GM19035 (cell line): ENCODE data around the gene GLB1L.
A peak's percentile ranks its signal among the peaks of the same experiment; 100 is the strongest.

Experiments
- ATAC-seq: cut with Tn5 transposase; IDR thresholded peaks from one replicate; pipeline ENCODE4 v1.9.1; 2021; ENCODE audit not compliant: unreplicated experiment

GLB1L gene

DNA sequence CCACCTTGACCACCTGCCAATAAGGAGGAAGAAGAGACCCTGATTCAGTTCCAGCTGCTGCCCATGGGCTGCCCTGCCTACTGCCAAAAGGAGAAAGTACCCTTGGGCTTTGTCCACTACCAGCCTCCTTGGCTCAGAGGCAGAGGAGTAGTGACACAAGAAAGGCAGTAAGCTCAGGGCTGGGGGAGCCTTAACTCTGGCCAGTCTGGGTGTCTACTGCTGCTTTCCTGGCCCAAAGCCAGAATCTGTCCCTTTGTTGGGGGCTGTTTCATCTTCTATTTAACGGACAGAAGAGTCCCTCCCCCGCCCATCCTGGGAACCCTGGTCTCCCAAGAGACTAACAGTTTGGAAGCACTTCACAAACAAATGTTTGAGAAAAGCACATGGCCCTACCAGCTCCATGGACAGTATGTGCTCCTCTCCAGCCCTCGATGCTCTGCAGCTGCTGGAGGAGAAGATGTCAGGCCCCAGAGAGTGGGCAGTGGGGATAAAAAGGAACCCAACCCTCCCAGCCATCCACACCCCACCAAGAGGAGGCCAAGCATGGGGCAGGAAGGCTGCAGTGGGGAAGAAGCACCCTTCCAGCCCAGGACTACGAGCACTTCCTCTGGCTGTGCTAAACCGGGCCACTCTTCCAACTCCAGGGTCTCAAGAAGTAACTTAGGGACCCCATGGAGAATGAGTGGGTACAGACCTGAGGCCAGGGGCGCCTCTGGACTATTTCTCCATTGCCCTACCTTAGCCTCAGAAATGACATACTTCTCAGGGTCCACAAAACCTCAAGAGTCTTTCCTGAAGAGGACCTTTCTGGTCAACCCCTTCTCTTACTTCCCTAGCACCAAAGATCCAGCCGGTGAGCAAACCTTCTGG is 17.0 kb downstream of the GLB1L start:
- no peak for ATAC-seq

DNA sequence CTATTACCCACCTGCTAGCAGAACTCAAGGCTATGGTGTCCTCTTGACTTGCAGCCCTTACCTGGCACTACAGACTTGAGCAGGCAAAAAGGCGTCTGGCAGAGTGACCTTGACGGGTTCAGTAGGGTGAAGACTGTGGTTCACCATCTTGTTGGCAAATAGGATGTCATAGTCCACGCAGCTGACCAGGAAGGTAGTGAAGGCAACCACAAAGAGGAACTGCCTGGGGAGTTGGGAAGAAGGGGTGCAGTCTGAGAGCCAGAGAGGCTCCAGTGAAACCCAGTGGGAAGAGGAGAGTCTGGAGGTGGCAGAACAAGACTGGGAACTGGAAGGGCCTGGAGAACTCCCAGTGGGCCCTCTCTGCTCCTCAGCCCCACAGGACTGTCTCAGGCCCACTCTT is 19.9 kb downstream of the GLB1L start:
- ATAC-seq = no peak

- no peak for ATAC-seq
These were observed 21.2 kb downstream of the GLB1L start for GRCh38 chr2:219223831-219224610.

DNA sequence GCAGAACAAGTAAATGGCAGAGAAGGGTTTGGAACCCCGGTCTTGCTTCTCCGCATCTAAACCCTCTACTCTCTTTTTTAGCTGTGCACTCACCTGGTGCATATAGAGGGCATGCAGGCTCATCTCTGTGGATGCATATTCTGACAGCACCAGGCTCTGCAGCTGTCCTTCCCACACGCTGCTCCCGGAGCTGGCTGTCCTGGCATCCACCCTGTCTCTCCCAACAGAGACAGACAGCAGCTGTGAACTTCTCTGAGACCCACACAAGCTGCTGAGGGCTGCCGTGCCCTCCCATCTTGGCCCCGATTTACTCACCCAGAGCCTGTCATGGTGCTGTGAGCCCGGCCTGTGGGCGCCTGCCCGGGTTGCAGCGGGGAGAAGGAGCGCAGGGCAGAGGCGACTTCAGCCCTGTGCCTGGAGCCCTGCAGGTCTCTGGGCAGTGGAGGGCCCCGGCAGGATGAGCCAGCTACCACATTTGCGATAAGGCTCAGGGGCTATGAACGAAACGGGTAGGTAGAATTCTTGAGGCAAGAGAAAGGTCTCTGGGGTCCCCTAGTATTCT is 23.2 kb downstream of the GLB1L start:
- no peak for ATAC-seq

- no peak for ATAC-seq
These were observed 24.4 kb downstream of the GLB1L start for GRCh38 chr2:219220652-219221402.

GRCh38 chr2:219219784-219220532 is 25.3 kb downstream of the GLB1L start:
- ATAC-seq = no peak

DNA sequence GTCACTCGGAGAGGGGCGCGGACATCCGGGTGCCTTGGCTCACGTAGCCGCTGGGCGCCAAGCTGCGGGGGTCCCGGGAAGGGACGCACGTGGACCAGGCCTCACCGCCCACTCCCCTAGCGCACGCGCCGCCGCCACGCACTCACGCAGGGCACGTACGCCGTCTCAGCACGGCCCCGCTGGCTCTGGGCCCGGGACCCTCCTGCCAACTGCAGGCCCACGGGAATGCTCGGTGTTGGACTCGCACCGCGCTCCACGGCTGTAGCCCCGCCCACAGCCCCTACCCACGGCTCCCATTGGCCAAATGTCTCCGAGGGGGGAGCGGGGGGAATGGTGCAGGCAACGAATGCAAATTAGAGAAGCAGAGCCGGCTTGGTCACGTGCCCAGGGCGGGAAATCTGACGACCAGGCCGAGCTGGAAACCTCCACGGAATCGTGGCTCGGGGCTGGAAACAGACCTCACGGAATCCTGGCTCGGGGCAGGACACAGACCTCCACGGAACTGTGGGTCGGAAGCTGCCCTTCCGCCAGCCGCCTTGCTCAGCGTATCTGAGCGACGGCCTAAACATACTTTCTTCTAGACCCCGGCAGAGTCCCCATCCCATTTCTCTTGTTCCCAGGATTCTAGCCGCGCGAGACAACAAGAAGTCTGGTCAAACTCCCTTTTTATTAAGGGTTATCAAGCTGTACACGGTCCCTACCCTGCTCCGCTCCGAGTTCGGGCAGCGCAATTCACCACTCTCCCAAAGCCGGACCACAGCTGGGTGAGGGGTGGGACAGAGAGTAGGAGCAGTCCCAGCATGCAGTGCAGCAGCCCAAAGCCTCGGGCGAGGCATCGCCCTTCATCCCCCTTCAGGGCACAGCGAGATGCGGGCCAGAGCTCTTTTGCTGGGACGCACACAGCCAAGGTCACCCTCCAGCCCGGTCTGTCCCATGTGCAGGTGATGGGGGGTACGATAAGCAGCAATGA is 26.2 kb downstream of the GLB1L start, which contains the start of gene ABCB6:
TSS of gene ABCB6 (minus strand) at position 227 of the 970 bp plus-strand sequence. CDS start 285 bp downstream, outside the sequence.
- peak; percentile 77 for ATAC-seq

DNA sequence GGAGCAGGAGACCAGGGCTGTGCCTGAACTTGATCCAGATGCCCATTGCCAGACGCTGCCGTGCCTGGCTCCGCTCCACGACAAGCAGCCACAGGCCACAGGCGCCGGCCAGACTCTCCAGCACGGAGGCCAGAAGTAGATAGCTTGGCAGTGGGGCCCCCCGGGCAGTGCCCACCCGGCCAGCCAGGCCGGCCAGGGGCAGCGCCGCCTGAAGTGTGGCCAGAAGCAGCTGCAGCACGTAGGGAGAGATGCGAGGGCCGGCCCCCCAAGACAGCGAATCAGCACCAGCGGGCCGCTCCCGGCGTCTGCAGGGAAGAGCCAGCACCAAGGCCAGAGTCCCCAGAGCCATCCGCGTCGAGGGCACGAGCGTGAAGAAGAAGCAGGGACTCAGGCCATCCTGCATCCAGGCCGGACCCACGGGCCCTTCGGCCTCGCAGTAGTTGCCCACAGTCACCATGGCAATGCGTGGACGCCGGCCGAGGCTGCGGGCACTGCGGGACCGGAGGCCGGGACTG is 27.0 kb downstream of the GLB1L start:
- peak; percentile 31 for ATAC-seq

GRCh38 chr2:219216535-219216915 is 28.7 kb downstream of the GLB1L start:
- no peak for ATAC-seq

GRCh38 chr2:219215871-219216534 is 29.2 kb downstream of the GLB1L start:
- no peak for ATAC-seq

- ATAC-seq = no peak
These were observed 30.5 kb downstream of the GLB1L start for GRCh38 chr2:219214786-219215185.

DNA sequence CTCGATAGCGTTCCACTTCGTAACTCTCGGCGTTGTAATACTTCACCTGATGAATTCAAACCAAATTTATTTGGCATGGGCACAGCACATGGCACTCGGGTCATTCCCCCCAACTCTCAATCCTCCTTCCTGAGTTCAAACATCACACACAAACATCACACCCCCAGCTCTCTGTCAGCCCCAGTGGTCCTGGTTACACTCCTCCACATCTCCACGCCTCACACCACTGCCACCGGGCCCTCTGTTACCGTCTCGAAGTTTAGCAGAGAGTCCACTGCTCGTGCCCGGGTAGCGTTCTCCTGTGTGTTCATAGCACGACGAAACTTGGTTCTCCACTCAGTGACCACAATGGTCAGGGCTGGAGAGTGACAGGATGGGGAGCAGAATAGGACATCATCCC is 31.1 kb downstream of the GLB1L start:
- ATAC-seq = no peak

DNA sequence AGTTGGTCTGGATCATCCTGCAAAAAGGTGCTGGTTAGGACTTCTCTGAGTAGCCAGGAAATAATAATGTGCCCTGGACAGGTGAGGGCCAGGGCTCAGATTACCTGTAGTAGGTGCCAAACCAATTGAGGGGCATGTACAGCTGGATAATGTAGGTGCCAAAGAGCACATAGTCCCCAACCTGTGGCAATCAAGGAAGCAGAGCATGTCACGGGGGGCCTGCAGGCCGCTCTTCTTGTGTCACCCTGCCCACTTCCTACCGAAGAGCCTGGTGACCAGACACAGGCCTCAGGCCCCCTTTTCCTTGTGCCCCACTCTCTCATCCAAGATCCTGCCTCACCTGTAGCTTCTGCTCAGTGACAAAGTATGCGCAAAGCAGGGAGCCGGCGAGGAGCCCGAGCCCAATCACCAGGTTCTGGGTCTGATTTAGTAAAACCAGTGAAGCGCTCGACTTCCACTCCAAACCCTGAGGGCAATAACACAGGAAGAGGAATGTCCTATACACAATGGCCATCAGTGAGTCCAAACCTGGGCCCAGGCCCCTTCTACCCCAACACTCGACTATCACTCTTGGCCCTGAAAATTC is 31.7 kb downstream of the GLB1L start:
- no peak for ATAC-seq

DNA sequence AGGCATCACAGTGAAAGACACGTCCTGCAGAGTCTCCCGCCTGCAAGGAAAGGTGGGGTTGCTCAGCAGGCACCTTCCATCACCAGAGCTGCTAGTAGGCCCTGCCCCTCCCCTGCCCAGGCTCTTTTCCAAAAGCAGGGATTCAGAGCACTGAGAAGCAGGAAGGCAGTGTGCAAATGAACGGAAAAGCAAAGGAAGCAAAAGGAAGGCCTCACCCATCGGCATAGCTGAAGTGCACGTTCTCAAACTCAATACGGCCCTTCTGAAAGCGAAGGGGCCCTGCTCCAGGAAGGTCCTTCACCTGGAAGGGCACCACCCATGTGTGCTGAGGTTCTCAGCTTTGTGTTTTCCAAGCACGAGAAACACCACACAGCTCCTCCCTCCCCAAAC is 32.2 kb downstream of the GLB1L start:
- no peak for ATAC-seq

GRCh38 chr2:219210886-219211362 is 34.3 kb downstream of the GLB1L start:
- ATAC-seq = no peak

GRCh38 chr2:219210196-219210885 is 34.9 kb downstream of the GLB1L start:
- ATAC-seq = no peak
